ENCODE results near the gene EGFL8. TPM values are rescaled to one million over a fixed set of nuclear protein-coding genes. Genes with fewer than 3 reads are reported as not detected.

Gene EGFL8
- total RNA-seq, 3 donors from 2014 or later: 10.2 to 19.6 (median 11.8) TPM

- peaks cover 11% of the 10 kb centered on the region for H3K36me3 ChIP-seq
- TF ChIP-seq POLR2A (IDR thresholded peaks at IDR 0.05) (no peak), POLR2AphosphoS5 (IDR thresholded peaks at IDR 0.05) (peak; percentile 23 to 73 (median 49)), CTCF (IDR thresholded peaks at IDR 0.05) (peak; percentile 67 to 84 (median 83))
- H3K27ac ChIP-seq: peak overlapping the region; percentile 16 to 25
- no peak overlapping the region for H3K4me3 ChIP-seq
- H3K9me3 ChIP-seq: no peaks in the 10 kb centered on the region
- H3K4me1 ChIP-seq: peaks cover 0 to 4% of the 10 kb centered on the region in 2 donors
- intact Hi-C loops (cut with DNase I; ENCODE audit: low total_unique reads): no loop called here
- DNase-seq (ENCODE audit: low spot score in 2 of 2): peak; percentile 77 to 91
- H3K27me3 ChIP-seq: no peaks in the 10 kb centered on the region
Observed at GRCh38 chr6:32118782-32119628, 45.4 kb upstream of the EGFL8 start.

GRCh38 chr6:32120573-32121059 lies 43.8 kb upstream of the EGFL8 start:
- Histone ChIP-seq H3K27ac (no peak overlapping the region), H3K4me3 (no peak overlapping the region), H3K27me3 (no peaks in the 10 kb centered on the region), H3K9me3 (no peaks in the 10 kb centered on the region), H3K36me3 (peaks cover 14% of the 10 kb centered on the region), H3K4me1 (peaks cover 0 to 4% of the 10 kb centered on the region in 2 donors)
- intact Hi-C loops (cut with DNase I; ENCODE audit: low total_unique reads): no loop called here
- no peak for TF ChIP-seq CTCF (IDR thresholded peaks at IDR 0.05)
- TF ChIP-seq POLR2A (IDR thresholded peaks at IDR 0.05): no peak
- TF ChIP-seq POLR2AphosphoS5 (IDR thresholded peaks at IDR 0.05): no peak
- DNase-seq (ENCODE audit: low spot score in 2 of 2): no peak

GRCh38 chr6:32123681-32124080 lies 40.7 kb upstream of the EGFL8 start:
- Histone ChIP-seq H3K4me1 (peaks cover 6 to 17% of the 10 kb centered on the region in 2 donors), H3K27ac (no peak overlapping the region), H3K4me3 (no peak overlapping the region), H3K9me3 (no peaks in the 10 kb centered on the region), H3K27me3 (no peaks in the 10 kb centered on the region), H3K36me3 (peaks cover 13% of the 10 kb centered on the region)
- no peak for DNase-seq (ENCODE audit: low spot score in 2 of 2)
- intact Hi-C loops (cut with DNase I; ENCODE audit: low total_unique reads): loop anchor here (1.0 kb wide), 1 partner anchor 47 kb away; no protein-coding TSS in a partner anchor
- TF ChIP-seq POLR2A (IDR thresholded peaks at IDR 0.05): no peak
- TF ChIP-seq POLR2AphosphoS5 (IDR thresholded peaks at IDR 0.05): no peak
- no peak for TF ChIP-seq CTCF (IDR thresholded peaks at IDR 0.05)

- TF ChIP-seq POLR2AphosphoS5 (IDR thresholded peaks at IDR 0.05): no peak
- TF ChIP-seq POLR2A (IDR thresholded peaks at IDR 0.05): no peak
- TF ChIP-seq CTCF (IDR thresholded peaks at IDR 0.05): no peak
- peak overlapping the region; percentile 90 to 95 (median 91) for H3K4me3 ChIP-seq
- peaks cover 7 to 21% of the 10 kb centered on the region in 2 donors for H3K4me1 ChIP-seq
- no peaks in the 10 kb centered on the region for H3K27me3 ChIP-seq
- peaks cover 6% of the 10 kb centered on the region for H3K36me3 ChIP-seq
- intact Hi-C loops (cut with DNase I; ENCODE audit: low total_unique reads): no loop called here
- H3K27ac ChIP-seq: no peak overlapping the region
- no peak for DNase-seq (ENCODE audit: low spot score in 2 of 2)
- H3K9me3 ChIP-seq: no peaks in the 10 kb centered on the region
Observed at GRCh38 chr6:32126880-32127279, 37.5 kb upstream of the EGFL8 start.

- intact Hi-C loops (cut with DNase I; ENCODE audit: low total_unique reads): no loop called here
- H3K36me3 ChIP-seq: peaks cover 6% of the 10 kb centered on the region
- H3K27ac ChIP-seq: peak overlapping the region; percentile 88 to 93
- H3K9me3 ChIP-seq: no peaks in the 10 kb centered on the region
- no peaks in the 10 kb centered on the region for H3K27me3 ChIP-seq
- H3K4me1 ChIP-seq: peaks cover 7 to 21% of the 10 kb centered on the region in 2 donors
- TF ChIP-seq CTCF (IDR thresholded peaks at IDR 0.05) (no peak), POLR2AphosphoS5 (IDR thresholded peaks at IDR 0.05) (no peak), POLR2A (IDR thresholded peaks at IDR 0.05) (no peak)
- H3K4me3 ChIP-seq: peak overlapping the region; percentile 90 to 95 (median 91)
- DNase-seq (ENCODE audit: low spot score in 2 of 2): no peak
Observed at GRCh38 chr6:32127409-32127716, 37.0 kb upstream of the EGFL8 start.
